ENCODE results near the gene BCL11A. TPM values are rescaled to one million over a fixed set of nuclear protein-coding genes. Genes with fewer than 3 reads are reported as not detected.

BCL11A gene
- total RNA-seq, 1 experiment from 2014 or later: 91.4 TPM

DNA sequence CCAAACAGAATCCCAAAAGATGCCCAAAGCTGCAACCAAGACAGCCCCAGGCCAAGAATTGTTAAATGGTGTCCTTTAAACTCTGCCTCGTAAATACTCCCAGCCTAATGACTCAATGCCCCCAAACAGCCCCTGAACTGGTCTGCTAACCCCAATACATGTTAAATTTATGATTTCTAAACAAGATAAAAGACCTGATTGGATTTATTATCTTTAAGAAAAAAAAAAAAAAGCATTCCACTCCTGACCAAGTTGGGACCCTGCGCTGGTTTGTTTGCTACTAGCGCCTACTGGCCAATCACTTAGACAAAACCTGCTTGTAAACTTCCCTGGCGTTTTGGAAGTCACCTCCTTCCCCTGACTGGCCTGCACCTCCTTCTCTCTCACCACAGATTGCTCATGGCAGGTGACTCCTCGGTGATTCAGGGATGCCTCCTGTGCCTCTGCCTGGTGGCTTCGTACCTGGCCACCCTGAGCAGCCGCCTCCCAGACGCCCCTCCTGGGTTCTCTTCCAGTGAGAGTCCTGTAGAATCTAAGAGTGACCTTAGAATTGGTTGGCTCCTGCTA, 121.3 kb downstream of the BCL11A start:
- Histone ChIP-seq H2BK12ac (ENCODE audit: insufficient read length, low read depth, low read length) (no peak overlapping the region), H4K5ac (ENCODE audit: insufficient read length, low read depth, low read length) (no peak overlapping the region), H3K23ac (ENCODE audit: insufficient read length, low read depth, low read length) (no peak overlapping the region), H2AK5ac (ENCODE audit: insufficient read length, low read length) (no peak overlapping the region), H2AFZ (ENCODE audit: low read length) (no peak overlapping the region), H3K4me2 (ENCODE audit: insufficient read depth, insufficient read length, low read length) (no peak overlapping the region), H3T11ph (ENCODE audit: low read length) (no peak overlapping the region), H2BK20ac (ENCODE audit: low read depth, low read length, poor library complexity, severe bottlenecking) (no peak overlapping the region), H4K91ac (ENCODE audit: insufficient read length, low read depth, low read length) (no peak overlapping the region), H4K8ac (replicated peaks; ENCODE audit: insufficient read length, low read depth, low read length) (no peak overlapping the region), H3K79me2 (ENCODE audit: insufficient read depth, low read length) (no peaks in the 10 kb centered on the region), H3K14ac (ENCODE audit: insufficient read depth, low read length) (no peak overlapping the region), H2BK15ac (ENCODE audit: low read depth, low read length) (no peak overlapping the region), H4K20me1 (ENCODE audit: control insufficient read depth, insufficient read depth, insufficient read length) (no peaks in the 10 kb centered on the region), H3K23me2 (ENCODE audit: insufficient read length, low read depth, low read length, poor library complexity, severe bottlenecking) (no peaks in the 10 kb centered on the region), H2BK5ac (ENCODE audit: insufficient read length, low read length) (no peak overlapping the region), H3K56ac (ENCODE audit: insufficient read length, low read depth, low read length) (no peak overlapping the region), H3K9ac (ENCODE audit: extremely low read depth, insufficient read length, low read length) (no peak overlapping the region), H3K9me3 (ENCODE audit: control insufficient read depth, low read depth, low read length) (no peaks in the 10 kb centered on the region), H3K4me1 (ENCODE audit: insufficient read depth, low read length) (peaks cover 5% of the 10 kb centered on the region; the same call in 1 of the 2 replicates), H3K79me1 (ENCODE audit: insufficient read depth, low read depth, low read length, poor library complexity, severe bottlenecking) (no peaks in the 10 kb centered on the region), H3K27ac (ENCODE audit: insufficient read length, low read depth, low read length) (no peak overlapping the region), H3K18ac (ENCODE audit: insufficient read length, low read depth, low read length) (peak overlapping the region; percentile 51), H3K4ac (ENCODE audit: low read depth, low read length) (no peak overlapping the region), H2BK120ac (ENCODE audit: low read depth, low read length, poor library complexity, severe bottlenecking) (no peak overlapping the region), H3K27me3 (ENCODE audit: insufficient read depth, low read length) (no peaks in the 10 kb centered on the region)
- DNase-seq: no peak
- Mint-ChIP-seq H3K4me3 (no peak overlapping the region), H3K4me1 (peaks cover 23 to 31% of the 10 kb centered on the region in 2 experiments), H3K9me3 (no peaks in the 10 kb centered on the region), H3K27ac (no peak overlapping the region; a peak in 1 of 7 replicates), H3K27me3 (ENCODE audit: low read depth) (no peaks in the 10 kb centered on the region), H3K36me3 (ENCODE audit: insufficient read depth in 1 of 3, low read depth in 3 of 3) (no peaks in the 10 kb centered on the region)
- TF ChIP-seq, protein P1, sequence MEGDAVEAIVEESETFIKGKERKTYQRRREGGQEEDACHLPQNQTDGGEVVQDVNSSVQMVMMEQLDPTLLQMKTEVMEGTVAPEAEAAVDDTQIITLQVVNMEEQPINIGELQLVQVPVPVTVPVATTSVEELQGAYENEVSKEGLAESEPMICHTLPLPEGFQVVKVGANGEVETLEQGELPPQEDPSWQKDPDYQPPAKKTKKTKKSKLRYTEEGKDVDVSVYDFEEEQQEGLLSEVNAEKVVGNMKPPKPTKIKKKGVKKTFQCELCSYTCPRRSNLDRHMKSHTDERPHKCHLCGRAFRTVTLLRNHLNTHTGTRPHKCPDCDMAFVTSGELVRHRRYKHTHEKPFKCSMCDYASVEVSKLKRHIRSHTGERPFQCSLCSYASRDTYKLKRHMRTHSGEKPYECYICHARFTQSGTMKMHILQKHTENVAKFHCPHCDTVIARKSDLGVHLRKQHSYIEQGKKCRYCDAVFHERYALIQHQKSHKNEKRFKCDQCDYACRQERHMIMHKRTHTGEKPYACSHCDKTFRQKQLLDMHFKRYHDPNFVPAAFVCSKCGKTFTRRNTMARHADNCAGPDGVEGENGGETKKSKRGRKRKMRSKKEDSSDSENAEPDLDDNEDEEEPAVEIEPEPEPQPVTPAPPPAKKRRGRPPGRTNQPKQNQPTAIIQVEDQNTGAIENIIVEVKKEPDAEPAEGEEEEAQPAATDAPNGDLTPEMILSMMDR (conservative IDR thresholded peaks at IDR 0.05): no peak
- WGBS (ENCODE audit: extremely low coverage, insufficient read length, low lambda C conversion rate): no CpG with 5 or more reads among the region's 8 CpGs
